ENCODE measurements around the gene MEIS1. TPM values are rescaled to one million over a fixed set of nuclear protein-coding genes. Genes with fewer than 3 reads are reported as not detected.

The MEIS1 gene
- total RNA-seq, 1 experiment from 2014 or later: 0.66 TPM

- no peak overlapping the region for H3K27ac ChIP-seq (ENCODE audit: insufficient read length, low read depth, low read length)
- no peak overlapping the region for H3K4me2 ChIP-seq (ENCODE audit: insufficient read depth, insufficient read length, low read length)
- Mint-ChIP-seq H3K9me3 (no peaks in the 10 kb centered on the region), H3K27ac (no peak overlapping the region), H3K4me3 (no peak overlapping the region), H3K4me1 (peaks cover 12 to 19% of the 10 kb centered on the region in 2 experiments), H3K36me3 (ENCODE audit: insufficient read depth in 1 of 3, low read depth in 3 of 3) (no peaks in the 10 kb centered on the region), H3K27me3 (ENCODE audit: low read depth) (peaks cover 2% of the 10 kb centered on the region; the same call in 1 of the 2 replicates)
- H3T11ph ChIP-seq (ENCODE audit: low read length): no peak overlapping the region
- WGBS (ENCODE audit: extremely low coverage, insufficient read length, low lambda C conversion rate): no CpG with 5 or more reads among the region's 1 CpG
- H2BK20ac ChIP-seq (ENCODE audit: low read depth, low read length, poor library complexity, severe bottlenecking): no peak overlapping the region
- H4K8ac ChIP-seq (replicated peaks; ENCODE audit: insufficient read length, low read depth, low read length): no peak overlapping the region
- H3K79me1 ChIP-seq (ENCODE audit: insufficient read depth, low read depth, low read length, poor library complexity, severe bottlenecking): no peaks in the 10 kb centered on the region
- H2BK120ac ChIP-seq (ENCODE audit: low read depth, low read length, poor library complexity, severe bottlenecking): no peak overlapping the region
- no peak overlapping the region for H2AK5ac ChIP-seq (ENCODE audit: insufficient read length, low read length)
- no peak overlapping the region for H2BK12ac ChIP-seq (ENCODE audit: insufficient read length, low read depth, low read length)
- H3K4ac ChIP-seq (ENCODE audit: low read depth, low read length): no peak overlapping the region
- no peaks in the 10 kb centered on the region for H3K23me2 ChIP-seq (ENCODE audit: insufficient read length, low read depth, low read length, poor library complexity, severe bottlenecking)
- no peak overlapping the region for H3K23ac ChIP-seq (ENCODE audit: insufficient read length, low read depth, low read length)
- DNase-seq: no peak
- H4K5ac ChIP-seq (ENCODE audit: insufficient read length, low read depth, low read length): no peak overlapping the region
- no peaks in the 10 kb centered on the region for H4K20me1 ChIP-seq (ENCODE audit: control insufficient read depth, insufficient read depth, insufficient read length)
- H3K4me1 ChIP-seq (ENCODE audit: insufficient read depth, low read length): peaks cover 3% of the 10 kb centered on the region; the same call in 1 of the 2 replicates
- H3K79me2 ChIP-seq (ENCODE audit: insufficient read depth, low read length): no peaks in the 10 kb centered on the region
- no peak overlapping the region for H3K14ac ChIP-seq (ENCODE audit: insufficient read depth, low read length)
- no peak overlapping the region for H3K56ac ChIP-seq (ENCODE audit: insufficient read length, low read depth, low read length)
- no peaks in the 10 kb centered on the region for H3K9me3 ChIP-seq (ENCODE audit: control insufficient read depth, low read depth, low read length)
- TF ChIP-seq, protein P1, sequence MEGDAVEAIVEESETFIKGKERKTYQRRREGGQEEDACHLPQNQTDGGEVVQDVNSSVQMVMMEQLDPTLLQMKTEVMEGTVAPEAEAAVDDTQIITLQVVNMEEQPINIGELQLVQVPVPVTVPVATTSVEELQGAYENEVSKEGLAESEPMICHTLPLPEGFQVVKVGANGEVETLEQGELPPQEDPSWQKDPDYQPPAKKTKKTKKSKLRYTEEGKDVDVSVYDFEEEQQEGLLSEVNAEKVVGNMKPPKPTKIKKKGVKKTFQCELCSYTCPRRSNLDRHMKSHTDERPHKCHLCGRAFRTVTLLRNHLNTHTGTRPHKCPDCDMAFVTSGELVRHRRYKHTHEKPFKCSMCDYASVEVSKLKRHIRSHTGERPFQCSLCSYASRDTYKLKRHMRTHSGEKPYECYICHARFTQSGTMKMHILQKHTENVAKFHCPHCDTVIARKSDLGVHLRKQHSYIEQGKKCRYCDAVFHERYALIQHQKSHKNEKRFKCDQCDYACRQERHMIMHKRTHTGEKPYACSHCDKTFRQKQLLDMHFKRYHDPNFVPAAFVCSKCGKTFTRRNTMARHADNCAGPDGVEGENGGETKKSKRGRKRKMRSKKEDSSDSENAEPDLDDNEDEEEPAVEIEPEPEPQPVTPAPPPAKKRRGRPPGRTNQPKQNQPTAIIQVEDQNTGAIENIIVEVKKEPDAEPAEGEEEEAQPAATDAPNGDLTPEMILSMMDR (conservative IDR thresholded peaks at IDR 0.05): no peak
- no peaks in the 10 kb centered on the region for H3K27me3 ChIP-seq (ENCODE audit: insufficient read depth, low read length)
- H2AFZ ChIP-seq (ENCODE audit: low read length): no peak overlapping the region
- H3K18ac ChIP-seq (ENCODE audit: insufficient read length, low read depth, low read length): no peak overlapping the region
- H2BK5ac ChIP-seq (ENCODE audit: insufficient read length, low read length): no peak overlapping the region
- no peak overlapping the region for H3K9ac ChIP-seq (ENCODE audit: extremely low read depth, insufficient read length, low read length)
- no peak overlapping the region for H4K91ac ChIP-seq (ENCODE audit: insufficient read length, low read depth, low read length)
- H2BK15ac ChIP-seq (ENCODE audit: low read depth, low read length): no peak overlapping the region
Observed at GRCh38 chr2:66559672-66560071, 124.7 kb downstream of the MEIS1 start.

All from H9 (cell line).